ENCODE results near the gene PRR4.

DNA sequence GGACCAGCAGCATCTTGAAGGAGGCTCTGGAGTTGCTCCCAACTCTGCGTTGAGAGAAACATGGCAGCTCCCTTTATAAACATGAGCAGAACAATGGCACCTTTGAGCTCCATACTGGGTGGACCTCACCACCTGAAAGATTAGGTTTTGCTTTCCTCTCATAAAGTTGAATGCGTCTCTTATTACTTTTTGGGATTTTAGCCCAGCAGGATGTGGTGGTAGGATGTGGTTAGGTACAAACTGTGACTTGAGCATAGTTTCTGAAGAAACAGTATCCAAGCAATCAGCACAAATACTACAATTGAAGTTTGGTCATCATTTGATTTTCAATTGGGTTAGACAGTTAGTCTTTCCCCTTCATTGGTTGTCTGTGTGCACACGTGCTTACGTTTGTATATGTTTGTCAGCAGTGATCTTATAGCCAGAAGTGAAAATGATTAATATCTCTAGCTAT, at the start of gene PRR4:
- TF ChIP-seq CBFB (CRISPR knock-in tag; IDR thresholded peaks at IDR 0.05) (no peak), FOXM1 (IDR thresholded peaks at IDR 0.05; ENCODE audit: low read depth) (no peak), FOXM1 (CRISPR knock-in tag; IDR thresholded peaks at IDR 0.05; ENCODE audit: low read depth) (no peak), CHCHD3 (CRISPR knock-in tag; IDR thresholded peaks at IDR 0.05) (no peak), MTF1 (CRISPR knock-in tag; IDR thresholded peaks at IDR 0.05; ENCODE audit: borderline replicate concordance) (no peak), ZNF668 (CRISPR knock-in tag; IDR thresholded peaks at IDR 0.05) (no peak), EZH2 (IDR thresholded peaks at IDR 0.05; ENCODE audit: borderline replicate concordance, low read depth, low read length) (no peak), ZNF445 (CRISPR knock-in tag; IDR thresholded peaks at IDR 0.05; ENCODE audit: low read depth) (no peak), ZFX (CRISPR knock-in tag; IDR thresholded peaks at IDR 0.05) (no peak)
- TF ChIP-seq, protein P1, sequence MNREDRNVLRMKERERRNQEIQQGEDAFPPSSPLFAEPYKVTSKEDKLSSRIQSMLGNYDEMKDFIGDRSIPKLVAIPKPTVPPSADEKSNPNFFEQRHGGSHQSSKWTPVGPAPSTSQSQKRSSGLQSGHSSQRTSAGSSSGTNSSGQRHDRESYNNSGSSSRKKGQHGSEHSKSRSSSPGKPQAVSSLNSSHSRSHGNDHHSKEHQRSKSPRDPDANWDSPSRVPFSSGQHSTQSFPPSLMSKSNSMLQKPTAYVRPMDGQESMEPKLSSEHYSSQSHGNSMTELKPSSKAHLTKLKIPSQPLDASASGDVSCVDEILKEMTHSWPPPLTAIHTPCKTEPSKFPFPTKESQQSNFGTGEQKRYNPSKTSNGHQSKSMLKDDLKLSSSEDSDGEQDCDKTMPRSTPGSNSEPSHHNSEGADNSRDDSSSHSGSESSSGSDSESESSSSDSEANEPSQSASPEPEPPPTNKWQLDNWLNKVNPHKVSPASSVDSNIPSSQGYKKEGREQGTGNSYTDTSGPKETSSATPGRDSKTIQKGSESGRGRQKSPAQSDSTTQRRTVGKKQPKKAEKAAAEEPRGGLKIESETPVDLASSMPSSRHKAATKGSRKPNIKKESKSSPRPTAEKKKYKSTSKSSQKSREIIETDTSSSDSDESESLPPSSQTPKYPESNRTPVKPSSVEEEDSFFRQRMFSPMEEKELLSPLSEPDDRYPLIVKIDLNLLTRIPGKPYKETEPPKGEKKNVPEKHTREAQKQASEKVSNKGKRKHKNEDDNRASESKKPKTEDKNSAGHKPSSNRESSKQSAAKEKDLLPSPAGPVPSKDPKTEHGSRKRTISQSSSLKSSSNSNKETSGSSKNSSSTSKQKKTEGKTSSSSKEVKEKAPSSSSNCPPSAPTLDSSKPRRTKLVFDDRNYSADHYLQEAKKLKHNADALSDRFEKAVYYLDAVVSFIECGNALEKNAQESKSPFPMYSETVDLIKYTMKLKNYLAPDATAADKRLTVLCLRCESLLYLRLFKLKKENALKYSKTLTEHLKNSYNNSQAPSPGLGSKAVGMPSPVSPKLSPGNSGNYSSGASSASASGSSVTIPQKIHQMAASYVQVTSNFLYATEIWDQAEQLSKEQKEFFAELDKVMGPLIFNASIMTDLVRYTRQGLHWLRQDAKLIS (CRISPR knock-in tag; IDR thresholded peaks at IDR 0.05) = no peak
- TF ChIP-seq, protein P2, sequence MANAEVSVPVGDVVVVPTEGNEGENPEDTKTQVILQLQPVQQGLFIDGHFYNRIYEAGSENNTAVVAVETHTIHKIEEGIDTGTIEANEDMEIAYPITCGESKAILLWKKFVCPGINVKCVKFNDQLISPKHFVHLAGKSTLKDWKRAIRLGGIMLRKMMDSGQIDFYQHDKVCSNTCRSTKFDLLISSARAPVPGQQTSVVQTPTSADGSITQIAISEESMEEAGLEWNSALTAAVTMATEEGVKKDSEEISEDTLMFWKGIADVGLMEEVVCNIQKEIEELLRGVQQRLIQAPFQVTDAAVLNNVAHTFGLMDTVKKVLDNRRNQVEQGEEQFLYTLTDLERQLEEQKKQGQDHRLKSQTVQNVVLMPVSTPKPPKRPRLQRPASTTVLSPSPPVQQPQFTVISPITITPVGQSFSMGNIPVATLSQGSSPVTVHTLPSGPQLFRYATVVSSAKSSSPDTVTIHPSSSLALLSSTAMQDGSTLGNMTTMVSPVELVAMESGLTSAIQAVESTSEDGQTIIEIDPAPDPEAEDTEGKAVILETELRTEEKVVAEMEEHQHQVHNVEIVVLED (CRISPR knock-in tag; IDR thresholded peaks at IDR 0.05) = no peak
- TF ChIP-seq, protein P3, sequence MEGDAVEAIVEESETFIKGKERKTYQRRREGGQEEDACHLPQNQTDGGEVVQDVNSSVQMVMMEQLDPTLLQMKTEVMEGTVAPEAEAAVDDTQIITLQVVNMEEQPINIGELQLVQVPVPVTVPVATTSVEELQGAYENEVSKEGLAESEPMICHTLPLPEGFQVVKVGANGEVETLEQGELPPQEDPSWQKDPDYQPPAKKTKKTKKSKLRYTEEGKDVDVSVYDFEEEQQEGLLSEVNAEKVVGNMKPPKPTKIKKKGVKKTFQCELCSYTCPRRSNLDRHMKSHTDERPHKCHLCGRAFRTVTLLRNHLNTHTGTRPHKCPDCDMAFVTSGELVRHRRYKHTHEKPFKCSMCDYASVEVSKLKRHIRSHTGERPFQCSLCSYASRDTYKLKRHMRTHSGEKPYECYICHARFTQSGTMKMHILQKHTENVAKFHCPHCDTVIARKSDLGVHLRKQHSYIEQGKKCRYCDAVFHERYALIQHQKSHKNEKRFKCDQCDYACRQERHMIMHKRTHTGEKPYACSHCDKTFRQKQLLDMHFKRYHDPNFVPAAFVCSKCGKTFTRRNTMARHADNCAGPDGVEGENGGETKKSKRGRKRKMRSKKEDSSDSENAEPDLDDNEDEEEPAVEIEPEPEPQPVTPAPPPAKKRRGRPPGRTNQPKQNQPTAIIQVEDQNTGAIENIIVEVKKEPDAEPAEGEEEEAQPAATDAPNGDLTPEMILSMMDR (IDR thresholded peaks at IDR 0.05 in 2 of 3, conservative IDR thresholded peaks at IDR 0.05 in 1 of 3; ENCODE audit: insufficient read depth in 2 of 3, low read depth in 1 of 3, low read length in 3 of 3) = no peak

Data from K562 (cell line).